Small intestine (tissue), 4 donors: ENCODE measurements around the gene CELA2B. TPM values are rescaled to one million over a fixed set of nuclear protein-coding genes. Genes with fewer than 3 reads are reported as not detected.

Experiments used
- polyA plus RNA-seq, 4 donors: library from polyadenylated mRNA; stranded (reverse) in 3 of 4; unstranded in 1 of 4; fragments of 200-250 nt in 3 of 4; fragments of 120-200 nt in 1 of 4; gene quantifications; one replicate each; pipeline versions ENCODE4 v1.2.1 to v1.2.3, GENCODE V29; 2013
- donor health status: healthy with polysubstance abuse.
- donor health status: Bipolar disorder and iron deficiency.
- donor health status: healthy.

Gene CELA2B
- polyA plus RNA-seq, 4 donors: not detected

Other genes with a start within 250 kb of the CELA2B start
- under 1 TPM; 0.22 to 0.58 (median 0.36) TPM for gene FHAD1, start 228.9 kb upstream of the CELA2B start, polyA plus RNA-seq
- 100 to 1,000 TPM in 3 of 4 donors, 10 to 100 TPM in 1; 61.1 to 149 (median 148) TPM for gene EFHD2, start 66.2 kb upstream of the CELA2B start, polyA plus RNA-seq
- gene CTRC, start 37.7 kb upstream of the CELA2B start, polyA plus RNA-seq: 1 to 10 TPM in 2 of 4 donors, under 1 TPM in 2; 0.21 to 6.9 (median 2.0) TPM
- gene CELA2A, start 19.4 kb upstream of the CELA2B start, polyA plus RNA-seq: 1 to 10 TPM in 2 of 4 donors, not detected in 2; 1.1 to 1.6 TPM
- gene CASP9, start 48.1 kb downstream of the CELA2B start, polyA plus RNA-seq: 10 to 100 TPM; 13.8 to 23.7 (median 16.1) TPM
- gene DNAJC16, start 50.7 kb downstream of the CELA2B start, polyA plus RNA-seq: 10 to 100 TPM in 1 of 4 donors, 1 to 10 TPM in 3; 1.6 to 34.0 (median 4.0) TPM
- gene AGMAT, start 108.9 kb downstream of the CELA2B start, polyA plus RNA-seq: 10 to 100 TPM; 18.9 to 66.5 (median 27.2) TPM
- gene DDI2, start 141.4 kb downstream of the CELA2B start, polyA plus RNA-seq: 10 to 100 TPM in 2 of 4 donors, 1 to 10 TPM in 2; 4.3 to 34.7 (median 9.7) TPM
- 10 to 100 TPM; 18.6 to 29.0 (median 23.8) TPM for gene PLEKHM2, start 208.2 kb downstream of the CELA2B start, polyA plus RNA-seq